Prostate gland (tissue), 2 donors: ENCODE measurements around the gene EBLN1.
"Not testable (repeated sequence)": the region's sequence is repeated elsewhere in the genome, so short reads cannot be mapped to it uniquely, and the experiment has no call there.

Experiments used
- CTCF ChIP-seq, 4 experiments: fragments of 200-600 bp in 2 of 4; fragments of 450-650 bp in 2 of 4; sonication (generic) in 2 of 4; IDR thresholded peaks; 1 replicate in 3 of 4; 2 replicates in 1 of 4; pipeline ENCODE4 v1.5.1; 2016 to 2019; ENCODE audit warnings: antibody characterized with exemption in 4 of 4, mild to moderate bottlenecking in 2 of 4, moderate library complexity in 2 of 4
- POLR2AphosphoS5 ChIP-seq: sonication (generic); formaldehyde crosslinking; IDR thresholded peaks from one replicate; pipeline ENCODE4 v1.6.1; 2017; ENCODE audit warnings: antibody characterized with exemption

- not testable (repeated sequence) for TF ChIP-seq CTCF (IDR thresholded peaks at IDR 0.05); POLR2AphosphoS5
Observed at GRCh38 chr10:22217084-22217483, 731 bp downstream of the EBLN1 start.
